Measurements from ENCODE around the gene GPLD1.

GRCh38 chr6:24494821-24495795 lies 5.7 kb upstream of the GPLD1 start, which contains the start of gene ALDH5A1:
- TF ChIP-seq EP300 (IDR thresholded peaks at IDR 0.05): no peak
- TF ChIP-seq POLR2AphosphoS5 (IDR thresholded peaks at IDR 0.05): peak in 1 of 2 donors; percentile 74
- TF ChIP-seq CTCF (IDR thresholded peaks at IDR 0.05): peak in 2 of 6 experiments; percentile 20 to 22
